HL-60 (cell line): ENCODE data around the gene RBM22.

Experiments used
- CTCF ChIP-seq: IDR thresholded peaks from one replicate; pipeline ENCODE4 v1.5.1; 2011; ENCODE audit warnings: low read length, control low read depth, inconsistent platforms; ENCODE audit not compliant: insufficient read depth
- REST ChIP-seq: IDR thresholded peaks from 2 replicates; pipeline ENCODE4 v1.6.1; 2012; ENCODE audit warnings: low read depth; ENCODE audit not compliant: insufficient replicate concordance

DNA sequence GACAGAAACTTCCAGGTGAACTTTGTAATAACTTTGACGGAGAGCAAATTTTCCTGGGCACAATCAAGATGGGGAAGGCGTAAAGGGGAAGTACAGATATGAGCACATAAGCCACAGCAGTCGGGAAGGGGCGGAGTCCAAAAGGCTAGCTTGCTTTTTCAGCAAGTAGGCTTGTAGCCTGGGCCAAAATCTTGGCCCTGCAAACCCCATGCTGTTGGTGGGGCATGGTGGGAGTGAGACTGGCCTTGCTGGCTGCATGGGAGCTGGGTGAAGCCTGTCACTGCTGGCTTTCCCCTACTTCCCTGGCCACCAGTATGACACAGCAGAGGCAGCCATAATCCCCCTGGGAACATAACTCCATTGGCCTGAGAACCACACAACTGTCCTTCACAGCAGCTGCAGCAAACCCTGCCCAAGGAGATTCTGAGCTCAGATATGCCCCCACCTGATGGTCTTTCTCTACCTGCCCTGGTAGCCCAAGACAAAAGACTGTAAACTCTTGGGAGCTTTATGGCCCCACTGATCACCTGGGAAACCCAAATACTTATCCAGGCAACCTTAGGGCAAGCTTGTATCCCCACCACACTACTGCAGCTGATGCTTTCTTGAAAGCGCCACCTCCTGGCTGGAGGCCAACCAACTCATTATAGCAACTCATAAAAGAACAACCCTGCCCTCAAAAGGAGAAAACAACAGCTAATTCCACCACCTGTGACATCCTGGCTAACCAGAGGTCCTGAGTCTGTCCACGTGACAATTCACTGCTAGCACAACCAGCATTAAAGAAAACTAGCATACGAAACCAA lies 33.9 kb upstream of the RBM22 start:
- TF ChIP-seq REST (no peak), CTCF (peak; percentile 5)
